HG03064 (cell line): ENCODE data around the gene PTOV1.

Experiments
- ATAC-seq: cut with Tn5 transposase; IDR thresholded peaks from one replicate; pipeline ENCODE4 v1.9.1; 2021; ENCODE audit warnings: low read depth; ENCODE audit not compliant: unreplicated experiment

Gene PTOV1

GRCh38 chr19:49907745-49908446, 56.9 kb downstream of the PTOV1 start:
- no peak for ATAC-seq

DNA sequence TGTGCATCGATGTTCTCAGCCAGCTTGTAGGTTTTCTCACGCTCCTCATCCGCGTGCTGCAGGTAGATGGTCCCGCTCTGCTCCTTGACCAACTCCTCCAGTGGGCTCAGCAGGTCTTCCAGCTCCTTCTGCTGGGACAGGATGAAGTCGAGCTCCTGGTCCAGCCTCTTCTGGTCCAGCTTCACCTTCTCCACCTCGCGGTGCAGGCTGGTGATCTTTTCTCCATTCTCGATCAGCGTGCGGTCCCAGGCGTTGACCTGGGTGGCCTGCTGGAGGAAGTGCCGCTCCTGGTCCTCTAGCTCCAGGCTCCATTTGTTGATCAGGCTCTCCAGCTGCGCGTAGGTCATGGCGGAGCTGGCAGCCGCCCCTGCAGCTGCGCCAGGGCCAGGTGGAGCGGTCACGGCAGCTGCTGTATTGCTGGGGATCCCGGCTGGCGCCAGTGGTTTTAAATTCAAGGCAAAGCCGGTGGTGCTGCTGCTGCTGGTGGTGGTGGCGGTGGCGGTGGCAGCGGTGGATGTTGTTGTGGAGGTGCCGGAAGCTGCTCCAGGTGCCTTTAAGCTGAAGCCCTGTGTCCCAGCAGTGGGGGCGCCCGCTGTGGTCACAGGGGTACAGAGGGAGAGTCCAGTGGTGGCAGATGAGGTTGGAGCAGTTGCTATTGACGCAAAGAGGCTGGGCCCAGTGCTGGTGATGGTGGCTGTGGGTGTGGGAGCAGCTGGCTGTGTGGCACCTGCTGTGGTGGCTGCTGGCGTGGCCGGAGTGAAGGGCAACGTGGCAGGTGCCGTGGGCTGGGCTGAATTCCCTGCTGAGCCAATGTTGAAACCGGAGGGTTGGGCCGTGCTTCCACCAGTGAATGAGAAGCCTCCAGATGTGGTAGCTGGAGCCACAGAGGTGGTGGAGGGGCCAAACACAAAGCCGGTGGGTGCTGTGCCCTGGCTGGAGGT, 57.8 kb downstream of the PTOV1 start:
- no peak for ATAC-seq

DNA sequence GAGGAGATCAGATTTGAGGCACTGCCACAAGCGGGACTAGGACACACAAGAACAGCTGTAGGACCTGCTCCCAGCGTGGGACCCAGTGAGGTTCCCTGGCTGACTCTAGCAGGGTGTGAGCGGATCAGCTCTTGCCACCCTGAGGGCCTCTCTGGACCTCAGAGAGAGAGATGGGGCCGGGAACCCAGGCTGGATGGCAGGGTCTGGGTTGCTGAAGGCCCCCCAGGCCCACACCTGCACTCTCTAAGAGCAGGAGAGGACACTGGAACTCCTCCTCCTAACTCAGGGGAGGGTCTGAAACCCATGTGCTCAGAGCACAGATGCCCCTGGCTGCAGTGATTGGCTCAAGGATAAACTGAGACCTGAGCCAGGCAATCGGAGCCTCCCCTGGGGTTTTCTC, 59.2 kb downstream of the PTOV1 start:
- ATAC-seq, result no peak
